ENCODE measurements around the gene HPX. TPM values are rescaled to one million over a fixed set of nuclear protein-coding genes. Genes with fewer than 3 reads are reported as not detected.

The HPX gene, protein sequence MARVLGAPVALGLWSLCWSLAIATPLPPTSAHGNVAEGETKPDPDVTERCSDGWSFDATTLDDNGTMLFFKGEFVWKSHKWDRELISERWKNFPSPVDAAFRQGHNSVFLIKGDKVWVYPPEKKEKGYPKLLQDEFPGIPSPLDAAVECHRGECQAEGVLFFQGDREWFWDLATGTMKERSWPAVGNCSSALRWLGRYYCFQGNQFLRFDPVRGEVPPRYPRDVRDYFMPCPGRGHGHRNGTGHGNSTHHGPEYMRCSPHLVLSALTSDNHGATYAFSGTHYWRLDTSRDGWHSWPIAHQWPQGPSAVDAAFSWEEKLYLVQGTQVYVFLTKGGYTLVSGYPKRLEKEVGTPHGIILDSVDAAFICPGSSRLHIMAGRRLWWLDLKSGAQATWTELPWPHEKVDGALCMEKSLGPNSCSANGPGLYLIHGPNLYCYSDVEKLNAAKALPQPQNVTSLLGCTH
- total RNA-seq = 1 to 10 TPM; 1.0 to 7.5 (median 4.8) TPM

DNA sequence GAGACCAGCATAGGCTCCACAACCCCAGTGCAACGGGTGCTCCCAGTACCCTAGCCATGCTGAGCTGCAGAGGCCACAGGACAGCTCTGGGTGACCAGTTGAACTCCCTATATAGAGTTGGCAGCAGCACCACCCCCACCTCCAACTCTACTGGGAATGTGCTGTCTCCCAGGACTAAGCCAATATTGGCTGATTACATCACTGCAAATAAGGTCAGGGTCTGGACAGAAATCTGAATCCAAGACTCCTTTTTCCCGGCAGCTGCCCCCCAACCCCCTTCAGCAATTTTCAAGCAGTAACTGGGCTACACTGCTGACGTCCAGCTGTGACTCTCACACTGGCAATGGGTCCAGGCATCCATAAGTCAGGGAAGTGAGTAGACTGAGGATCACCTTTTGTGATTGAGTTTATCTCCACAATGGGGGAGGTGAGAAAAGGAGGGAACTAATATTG lies at the start of gene HPX:
Gene HPX (minus strand): TSS at position 82 of the 453 bp plus-strand sequence. CDS start 24 bp downstream, at position 58.
- WGBS, 2 donors = 51 to 61% methylated on average over 3 of the region's 3 CpGs
- Histone ChIP-seq H3K27me3 (no peaks in the 10 kb centered on the region), H3K4me1 (no peaks in the 10 kb centered on the region), H3K4me3 (no peak within 1 kb of the TSS), H3K9me3 (no peaks in the 10 kb centered on the region), H3K36me3 (no peaks in the 10 kb centered on the region), H3K27ac (no peak within 1 kb of the TSS)
- no peak for DNase-seq (ENCODE audit: low spot score in 2 of 2)
- TF ChIP-seq, protein P1, sequence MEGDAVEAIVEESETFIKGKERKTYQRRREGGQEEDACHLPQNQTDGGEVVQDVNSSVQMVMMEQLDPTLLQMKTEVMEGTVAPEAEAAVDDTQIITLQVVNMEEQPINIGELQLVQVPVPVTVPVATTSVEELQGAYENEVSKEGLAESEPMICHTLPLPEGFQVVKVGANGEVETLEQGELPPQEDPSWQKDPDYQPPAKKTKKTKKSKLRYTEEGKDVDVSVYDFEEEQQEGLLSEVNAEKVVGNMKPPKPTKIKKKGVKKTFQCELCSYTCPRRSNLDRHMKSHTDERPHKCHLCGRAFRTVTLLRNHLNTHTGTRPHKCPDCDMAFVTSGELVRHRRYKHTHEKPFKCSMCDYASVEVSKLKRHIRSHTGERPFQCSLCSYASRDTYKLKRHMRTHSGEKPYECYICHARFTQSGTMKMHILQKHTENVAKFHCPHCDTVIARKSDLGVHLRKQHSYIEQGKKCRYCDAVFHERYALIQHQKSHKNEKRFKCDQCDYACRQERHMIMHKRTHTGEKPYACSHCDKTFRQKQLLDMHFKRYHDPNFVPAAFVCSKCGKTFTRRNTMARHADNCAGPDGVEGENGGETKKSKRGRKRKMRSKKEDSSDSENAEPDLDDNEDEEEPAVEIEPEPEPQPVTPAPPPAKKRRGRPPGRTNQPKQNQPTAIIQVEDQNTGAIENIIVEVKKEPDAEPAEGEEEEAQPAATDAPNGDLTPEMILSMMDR (IDR thresholded peaks at IDR 0.05) = no peak
- no peak for TF ChIP-seq POLR2A (IDR thresholded peaks at IDR 0.05)
- no peak for TF ChIP-seq EP300 (IDR thresholded peaks at IDR 0.05)

DNA sequence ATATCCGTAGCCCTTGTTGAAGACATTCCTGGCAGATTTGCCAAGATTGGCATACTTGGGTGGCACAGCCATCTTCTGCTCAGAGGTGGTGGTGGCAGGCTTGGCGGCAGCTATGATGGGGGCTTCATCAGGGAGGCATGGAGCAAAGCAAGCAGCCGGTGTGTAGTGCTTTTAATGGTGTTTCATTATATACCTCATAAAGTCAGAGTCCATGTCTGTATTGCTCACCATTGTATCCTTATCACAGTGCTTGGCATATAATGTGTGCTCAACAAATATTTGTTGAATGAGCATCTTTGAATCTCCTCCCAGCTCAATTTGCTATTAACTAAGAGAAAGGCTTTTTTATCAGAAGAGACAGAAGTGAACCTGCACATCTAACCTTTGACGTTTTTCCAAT lies 48.5 kb upstream of the HPX start:
- no peak for DNase-seq (ENCODE audit: low spot score in 2 of 2)
- WGBS, 2 donors = 83 to 84% methylated on average over 4 of the region's 4 CpGs
- Histone ChIP-seq H3K36me3 (peaks cover 0 to 71% (median 0%) of the 10 kb centered on the region in 3 donors), H3K9me3 (no peaks in the 10 kb centered on the region), H3K27me3 (no peaks in the 10 kb centered on the region), H3K27ac (no peak overlapping the region), H3K4me3 (no peak overlapping the region), H3K4me1 (no peaks in the 10 kb centered on the region)
- TF ChIP-seq EP300 (IDR thresholded peaks at IDR 0.05) (no peak), POLR2A (IDR thresholded peaks at IDR 0.05) (no peak)
- TF ChIP-seq, protein P1 (IDR thresholded peaks at IDR 0.05) = no peak

DNA sequence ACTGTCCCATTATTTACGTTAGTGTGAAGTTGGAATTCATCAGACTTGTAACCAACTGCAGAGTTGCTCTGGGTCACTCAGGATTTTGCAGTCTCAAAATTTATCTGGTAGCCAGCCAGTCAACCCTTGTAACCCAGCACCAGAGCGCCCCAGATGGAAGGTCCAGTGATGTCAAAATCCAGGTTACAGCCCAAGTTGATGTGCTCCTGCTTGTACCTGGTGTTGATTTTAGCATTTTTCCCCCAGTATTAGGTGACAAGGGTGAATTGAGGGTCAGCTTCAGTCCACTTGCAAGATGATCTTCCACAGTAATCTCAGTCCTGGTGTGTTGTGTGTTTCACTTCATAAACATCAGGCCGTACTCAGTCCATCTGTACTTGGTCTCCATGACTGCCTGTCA lies 48.0 kb upstream of the HPX start:
- Histone ChIP-seq H3K4me3 (no peak overlapping the region), H3K9me3 (no peaks in the 10 kb centered on the region), H3K36me3 (peaks cover 0 to 76% (median 0%) of the 10 kb centered on the region in 3 donors), H3K27ac (no peak overlapping the region), H3K4me1 (peaks cover 0 to under 1% (median 0%) of the 10 kb centered on the region in 4 donors), H3K27me3 (no peaks in the 10 kb centered on the region)
- DNase-seq (ENCODE audit: low spot score in 2 of 2) = no peak
- 92 to 93% methylated on average over 3 of the region's 3 CpGs for WGBS, 2 donors
- TF ChIP-seq EP300 (IDR thresholded peaks at IDR 0.05) (no peak), POLR2A (IDR thresholded peaks at IDR 0.05) (no peak)
- TF ChIP-seq, protein P1 (IDR thresholded peaks at IDR 0.05) = no peak

DNA sequence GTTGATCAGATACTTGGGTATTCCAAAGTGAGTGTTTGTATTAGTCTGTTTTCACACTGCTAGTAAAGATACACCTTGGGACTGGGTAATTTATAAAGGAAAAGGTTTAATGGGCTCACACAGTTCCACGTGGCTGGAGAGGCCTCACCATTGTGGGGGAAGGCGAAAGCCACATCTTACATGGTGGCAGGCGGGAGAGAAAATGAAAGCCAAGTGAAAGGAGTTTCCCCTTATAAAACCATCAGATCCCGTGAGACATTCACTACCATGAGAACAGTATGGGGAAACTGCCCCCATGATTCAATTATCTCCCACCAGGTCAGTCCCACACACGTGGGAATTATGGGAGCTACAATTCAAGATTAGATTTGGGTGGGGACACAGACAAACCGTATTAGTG lies 47.6 kb upstream of the HPX start:
- Histone ChIP-seq H3K4me3 (no peak overlapping the region), H3K27ac (no peak overlapping the region), H3K9me3 (no peaks in the 10 kb centered on the region), H3K36me3 (peaks cover 0 to 81% (median 0%) of the 10 kb centered on the region in 3 donors), H3K4me1 (peaks cover 0 to 6% (median 0%) of the 10 kb centered on the region in 4 donors), H3K27me3 (no peaks in the 10 kb centered on the region)
- WGBS, 2 donors = 85 to 86% methylated on average over 6 of the region's 6 CpGs
- TF ChIP-seq, protein P1 (IDR thresholded peaks at IDR 0.05) = no peak
- DNase-seq (ENCODE audit: low spot score in 2 of 2) = no peak

DNA sequence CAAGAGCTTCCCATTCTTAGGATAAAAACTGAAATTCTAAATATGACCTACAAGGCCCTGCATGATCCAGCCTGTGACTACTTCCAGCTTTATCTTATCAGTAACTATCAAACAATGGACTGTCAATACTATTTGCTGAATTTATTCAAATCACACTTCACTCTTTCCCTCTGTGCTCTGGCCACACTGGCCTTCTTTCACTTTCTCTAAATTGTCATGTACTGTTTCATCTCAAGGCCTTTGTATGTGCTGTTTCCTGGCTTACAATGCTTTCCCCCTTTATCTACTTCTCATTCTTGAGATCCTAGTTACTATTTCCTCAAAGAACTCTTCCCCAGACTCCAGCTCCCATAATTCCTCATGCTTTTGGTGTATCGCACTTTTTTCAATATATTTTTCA lies 46.2 kb upstream of the HPX start:
- Histone ChIP-seq H3K9me3 (no peaks in the 10 kb centered on the region), H3K4me1 (peaks cover 0 to 20% (median 11%) of the 10 kb centered on the region in 4 donors), H3K27ac (no peak overlapping the region), H3K36me3 (peaks cover 0 to 81% (median 0%) of the 10 kb centered on the region in 3 donors), H3K4me3 (no peak overlapping the region), H3K27me3 (no peaks in the 10 kb centered on the region)
- WGBS, 2 donors = 88 to 96% methylated on average over 1 of the region's 1 CpG
- no peak for DNase-seq (ENCODE audit: low spot score in 2 of 2)
- TF ChIP-seq EP300 (IDR thresholded peaks at IDR 0.05) = no peak
